H1 (cell line): Measurements from ENCODE around the gene WDR7. TPM values are rescaled to one million over a fixed set of nuclear protein-coding genes. Genes with fewer than 3 reads are reported as not detected.

Source experiments
- CTCF ChIA-PET: fragments of 300-600 bp; sonication (Branson Sonifier 250); formaldehyde crosslinking; loops from one replicate; lab custom pipeline; 2021; ENCODE audit not compliant: partially characterized antibody; lab: Charles Lee
- POLR2A ChIA-PET: fragments of 300-600 bp; sonication (Branson Sonifier 250); formaldehyde crosslinking; loops from one replicate; lab custom pipeline; 2021; ENCODE audit warnings: inconsistent platforms; ENCODE audit not compliant: partially characterized antibody; lab: Charles Lee
- DNase-seq, 2 experiments: peaks; one replicate each; pipeline versions ENCODE4 v3.0.0 to v3.0.0-alpha.2; 2010 to 2022; ENCODE audit warnings: low spot score in 2 of 2, low read depth in 1 of 2, mixed read lengths in 1 of 2
- FAIRE-seq: peaks from 2 replicates; lab custom pipeline; 2011; peaks lifted over from hg19 to GRCh38; lab: Jason Lieb, UNC
- H2AFZ ChIP-seq: 2 replicates; pipeline ENCODE4 v1.8.1; 2012; ENCODE audit warnings: low read length, inconsistent platforms
- H2AK5ac ChIP-seq: 2 replicates; pipeline ENCODE4 v1.6.1; 2013; ENCODE audit warnings: low read depth, low read length
- H2BK120ac ChIP-seq: replicated peaks from 2 replicates; pipeline ENCODE3; 2013; ENCODE audit warnings: low read depth, low read length, inconsistent platforms
- H2BK12ac ChIP-seq: 2 replicates; pipeline ENCODE4 v1.6.1; 2013; ENCODE audit warnings: low read depth, low read length
- H2BK15ac ChIP-seq: 2 replicates; pipeline ENCODE4 v1.6.1; 2013; ENCODE audit warnings: low read length
- H2BK20ac ChIP-seq: 2 replicates; pipeline ENCODE4 v1.6.1; 2013; ENCODE audit warnings: low read length
- H2BK5ac ChIP-seq: 2 replicates; pipeline ENCODE4 v1.6.1; 2013; ENCODE audit warnings: low read depth, low read length
- H3K14ac ChIP-seq: 2 replicates; pipeline ENCODE4 v1.6.1; 2013; ENCODE audit warnings: inconsistent platforms; ENCODE audit not compliant: insufficient read length
- H3K18ac ChIP-seq: 2 replicates; pipeline ENCODE4 v1.6.1; 2013; ENCODE audit warnings: low read length; ENCODE audit errors: extremely low read depth
- H3K23ac ChIP-seq: 2 replicates; pipeline ENCODE4 v1.6.1; 2013; ENCODE audit warnings: inconsistent platforms; ENCODE audit not compliant: insufficient read length
- H3K23me2 ChIP-seq: 2 replicates; pipeline ENCODE4 v1.6.1; 2013; ENCODE audit warnings: low read depth, low read length
- H3K27ac ChIP-seq: 2 replicates; pipeline ENCODE4 v1.6.1; 2011; ENCODE audit warnings: low read depth, low read length, inconsistent platforms
- H3K27me3 ChIP-seq, 4 experiments: replicated peaks in 1 of 4; 1 replicate in 1 of 4; 2 replicates in 3 of 4; pipeline versions ENCODE4 v1.6.1 to v1.8.1; 2011 to 2013; ENCODE audit warnings: low read length in 3 of 4, mild to moderate bottlenecking in 3 of 4, inconsistent platforms in 2 of 4, mixed read lengths in 2 of 4, moderate library complexity in 1 of 4; ENCODE audit not compliant: control insufficient read depth in 3 of 4, insufficient read depth in 3 of 4; ENCODE audit errors: extremely low read depth in 1 of 4
- H3K36me3 ChIP-seq, 4 experiments: 2 replicates each; pipeline versions ENCODE4 v1.6.1 to v1.8.1; 2011 to 2013; ENCODE audit warnings: mild to moderate bottlenecking in 4 of 4, low read length in 3 of 4, moderate library complexity in 2 of 4, control low read depth in 1 of 4, inconsistent platforms in 1 of 4; ENCODE audit not compliant: insufficient read depth in 4 of 4, control insufficient read depth in 2 of 4
- H3K4ac ChIP-seq: replicated peaks from 2 replicates; pipeline ENCODE3; 2013; ENCODE audit warnings: low read length, low read depth, mixed read lengths, inconsistent platforms; ENCODE audit not compliant: insufficient read length
- H3K4me1 ChIP-seq, 4 experiments: replicated peaks in 1 of 4; 1 replicate in 1 of 4; 2 replicates in 3 of 4; pipeline versions ENCODE4 v1.6.1 to v1.8.1; 2011 to 2013; ENCODE audit warnings: low read length in 3 of 4, inconsistent platforms in 2 of 4, mixed read lengths in 1 of 4; ENCODE audit not compliant: insufficient read depth in 4 of 4, control insufficient read depth in 3 of 4
- H3K4me2 ChIP-seq, 2 experiments: 2 replicates each; pipeline versions ENCODE4 v1.6.1 to v1.8.1; 2011 to 2013; ENCODE audit warnings: low read depth in 2 of 2, low read length in 2 of 2, control low read depth in 1 of 2, inconsistent platforms in 1 of 2, mild to moderate bottlenecking in 1 of 2; ENCODE audit not compliant: insufficient read depth in 1 of 2
- H3K4me3 ChIP-seq, 4 experiments: fragments of 200-600, 300-600 bp in 1 of 4; sonication (generic), shearing (Covaris generic), sonication (Bioruptor Twin) in 1 of 4; 2 replicates each; pipeline versions ENCODE4 v1.5.1 to v1.8.1; 2011 to 2016; ENCODE audit warnings: low read length in 4 of 4, low read depth in 3 of 4, control low read depth in 2 of 4, inconsistent platforms in 2 of 4, mild to moderate bottlenecking in 2 of 4, mixed read lengths in 1 of 4, moderate library complexity in 1 of 4; ENCODE audit not compliant: insufficient read depth in 2 of 4; ENCODE audit errors: extremely low read depth in 1 of 4
- H3K56ac ChIP-seq: replicated peaks from 2 replicates; pipeline ENCODE3; 2013; ENCODE audit warnings: low read depth, mild to moderate bottlenecking, mixed read lengths, low read length, inconsistent platforms; ENCODE audit not compliant: insufficient read length
- H3K79me1 ChIP-seq: 2 replicates; pipeline ENCODE4 v1.6.1; 2013; ENCODE audit warnings: low read depth, low read length, control low read depth
- H3K79me2 ChIP-seq, 2 experiments: 2 replicates each; pipeline versions ENCODE4 v1.6.1 to v1.8.1; 2012 to 2013; ENCODE audit warnings: low read length in 2 of 2, mild to moderate bottlenecking in 2 of 2, inconsistent platforms in 1 of 2; ENCODE audit not compliant: insufficient read depth in 2 of 2, control insufficient read depth in 1 of 2
- H3K9ac ChIP-seq, 4 experiments: replicated peaks in 1 of 4; 1 replicate in 1 of 4; 2 replicates in 3 of 4; pipeline versions ENCODE4 v1.6.1 to v1.8.1; 2011 to 2013; ENCODE audit warnings: low read depth in 3 of 4, low read length in 3 of 4, control low read depth in 2 of 4, mild to moderate bottlenecking in 2 of 4, moderate library complexity in 2 of 4, inconsistent platforms in 1 of 4; ENCODE audit errors: extremely low read depth in 1 of 4
- H3K9me3 ChIP-seq, 2 experiments: 2 replicates each; pipeline versions ENCODE4 v1.6.1 to v1.8.1; 2012 to 2013; ENCODE audit warnings: mild to moderate bottlenecking in 2 of 2, moderate library complexity in 2 of 2, control low read depth in 1 of 2, inconsistent platforms in 1 of 2, low read depth in 1 of 2, low read length in 1 of 2, mixed read lengths in 1 of 2; ENCODE audit not compliant: insufficient read depth in 2 of 2
- H4K20me1 ChIP-seq, 2 experiments: replicated peaks in 1 of 2; 2 replicates each; pipeline versions ENCODE3 to v1.8.1; 2011 to 2013; ENCODE audit warnings: inconsistent platforms in 2 of 2, low read length in 2 of 2, mild to moderate bottlenecking in 1 of 2; ENCODE audit not compliant: insufficient read depth in 2 of 2, control insufficient read depth in 1 of 2
- H4K5ac ChIP-seq: 2 replicates; pipeline ENCODE4 v1.6.1; 2013; ENCODE audit warnings: low read length, low read depth, mixed read lengths, inconsistent platforms; ENCODE audit not compliant: insufficient read length
- H4K8ac ChIP-seq: 2 replicates; pipeline ENCODE4 v1.8.0; 2013; ENCODE audit warnings: mild to moderate bottlenecking, moderate library complexity, low read length, inconsistent platforms; ENCODE audit not compliant: insufficient read depth; ENCODE audit errors: extremely low read depth
- H4K91ac ChIP-seq: replicated peaks from 2 replicates; pipeline ENCODE3; 2013; ENCODE audit warnings: low read length, mixed read lengths, inconsistent platforms; ENCODE audit not compliant: insufficient read length
- BCL11A ChIP-seq, 2 experiments: IDR thresholded peaks; one replicate each; pipeline ENCODE4 v1.6.1; 2011; ENCODE audit warnings: low read depth in 2 of 2, low read length in 2 of 2, mild to moderate bottlenecking in 2 of 2
- CTBP2 ChIP-seq: IDR thresholded peaks from 2 replicates; pipeline ENCODE4 v1.7.0; 2011; ENCODE audit warnings: borderline replicate concordance, mild to moderate bottlenecking, moderate library complexity, mixed read lengths, low read length; ENCODE audit not compliant: insufficient read depth, insufficient read length
- E2F6 ChIP-seq: IDR thresholded peaks from 2 replicates; pipeline ENCODE4 v1.6.1; 2012; ENCODE audit warnings: inconsistent platforms
- FOSL1 ChIP-seq: IDR thresholded peaks from 2 replicates; pipeline ENCODE4 v1.6.1; 2011; ENCODE audit warnings: mild to moderate bottlenecking, low read depth, low read length, moderate library complexity; ENCODE audit not compliant: insufficient read depth
- RFX5 ChIP-seq: IDR thresholded peaks from 2 replicates; pipeline ENCODE4 v1.6.1; 2011; ENCODE audit warnings: low read depth, low read length, improper control_type of control experiment, borderline replicate concordance
- SRF ChIP-seq: IDR thresholded peaks from 2 replicates; pipeline ENCODE4 v1.6.1; 2011; ENCODE audit warnings: mild to moderate bottlenecking, low read depth, low read length, moderate library complexity
- TCF12 ChIP-seq: IDR thresholded peaks from 2 replicates; pipeline ENCODE4 v1.6.1; 2011; ENCODE audit warnings: low read depth, mild to moderate bottlenecking, low read length
- WGBS, 2 experiments: shearing (Covaris generic) in 1 of 2; methylation state at CpG; one replicate each; pipeline versions ENCODE4 v1.1.6 to v1.1.7; 2013 to 2015; ENCODE audit warnings: low lambda C conversion rate in 2 of 2, mixed read lengths in 2 of 2, inconsistent platforms in 1 of 2, low coverage in 1 of 2, missing lambda C conversion rate in 1 of 2; ENCODE audit not compliant: insufficient replicate concordance in 2 of 2, insufficient coverage in 1 of 2, insufficient read length in 1 of 2; ENCODE audit errors: extremely low coverage in 1 of 2, missing lambda C conversion rate in 1 of 2; 5-methylcytosine and 5-hydroxymethylcytosine counted together
- polyA plus RNA-seq, 7 experiments: library from polyadenylated mRNA; depleted of rRNA in 3 of 7; stranded (reverse) in 5 of 7; unstranded in 2 of 7; fragments of >200 nt in 5 of 7; fragments of 200-250 nt in 2 of 7; gene quantifications; 1 replicate in 5 of 7; 2 replicates in 1 of 7; 4 replicates in 1 of 7; pipeline versions ENCODE4 v1.2.1 to v1.2.3, GENCODE V29; 2011 to 2013; ENCODE audit warnings: missing spikeins in 2 of 7, mixed read lengths in 2 of 7
- total RNA-seq: library from RNA; stranded (reverse); fragmentation: NEBNext Ultra II Directional; extraction: Animal tissue kit (Norgen Biotek cat#: 25700); gene quantifications from 2 replicates; pipeline ENCODE4 v1.2.1, GENCODE V29; 2021

Gene WDR7
- total and polyA plus RNA-seq, 2 of the 8 experiments (the other 6 are each of a cell fraction or from before 2014, with no cell fraction given), result 5.5 to 15.2 TPM

GRCh38 chr18:56953428-56954198 is 302.5 kb downstream of the WDR7 start:
- no peak overlapping the region for H2BK5ac ChIP-seq
- H3K14ac ChIP-seq, result no peak overlapping the region
- no peak overlapping the region for H4K5ac ChIP-seq
- peaks cover 0 to 1% (median 0%) of the 10 kb centered on the region in 4 experiments; a peak in 1 of 7 replicates for H3K27me3 ChIP-seq
- no peak overlapping the region for H2BK20ac ChIP-seq
- no peak for TF ChIP-seq CTBP2
- no peak for TF ChIP-seq RFX5
- no peak for TF ChIP-seq TCF12
- no peak for TF ChIP-seq FOSL1
- TF ChIP-seq BCL11A (IDR thresholded peaks at IDR 0.05; ENCODE audit: low read depth in 2 of 2, low read length in 2 of 2), result no peak
- no peak for TF ChIP-seq SRF
- no peak for TF ChIP-seq E2F6
- DNase-seq (no peak), FAIRE-seq (no peak)
- no peaks in the 10 kb centered on the region for H3K79me1 ChIP-seq
- H3K4ac ChIP-seq, result no peak overlapping the region
- no peak overlapping the region for H3K9ac ChIP-seq
- 86% methylated on average over 3 of the region's 3 CpGs; no CpG with 5 or more reads in 1 of the 2 experiments for WGBS, 2 experiments
- H3K4me1 ChIP-seq, result no peaks in the 10 kb centered on the region
- H3K18ac ChIP-seq, result no peak overlapping the region
- H4K8ac ChIP-seq, result no peak overlapping the region
- POLR2A ChIA-PET, result no interaction called here
- no peaks in the 10 kb centered on the region for H3K79me2 ChIP-seq
- H3K36me3 ChIP-seq, result no peaks in the 10 kb centered on the region
- no peak overlapping the region for H3K27ac ChIP-seq
- H2BK120ac ChIP-seq, result no peak overlapping the region
- H4K20me1 ChIP-seq, result no peaks in the 10 kb centered on the region
- no peaks in the 10 kb centered on the region for H3K23me2 ChIP-seq
- no peak overlapping the region for H3K23ac ChIP-seq
- H2AK5ac ChIP-seq, result no peak overlapping the region
- no peak overlapping the region for H3K4me3 ChIP-seq
- H3K9me3 ChIP-seq, result no peaks in the 10 kb centered on the region
- H2BK15ac ChIP-seq, result no peak overlapping the region
- no peak overlapping the region for H2BK12ac ChIP-seq
- CTCF ChIA-PET, result interaction anchor here (1.0 kb wide), 1 partner anchor 54 kb away, joined by 6 read pairs; no protein-coding TSS in a partner anchor
- H4K91ac ChIP-seq, result no peak overlapping the region
- H2AFZ ChIP-seq, result no peak overlapping the region
- no peak overlapping the region for H3K56ac ChIP-seq
- no peak overlapping the region for H3K4me2 ChIP-seq
